Stimulated activated naive CD4-positive, alpha-beta T cell (primary cell): Measurements from ENCODE around the gene DAG1.
A peak's percentile ranks its signal among the peaks of the same experiment; 100 is the strongest.

Source experiments
- DNase-seq, 6 experiments: peaks; one replicate each; lab custom pipeline; 2025; lab: John Stamatoyannopoulos, UW

Gene DAG1

DNA sequence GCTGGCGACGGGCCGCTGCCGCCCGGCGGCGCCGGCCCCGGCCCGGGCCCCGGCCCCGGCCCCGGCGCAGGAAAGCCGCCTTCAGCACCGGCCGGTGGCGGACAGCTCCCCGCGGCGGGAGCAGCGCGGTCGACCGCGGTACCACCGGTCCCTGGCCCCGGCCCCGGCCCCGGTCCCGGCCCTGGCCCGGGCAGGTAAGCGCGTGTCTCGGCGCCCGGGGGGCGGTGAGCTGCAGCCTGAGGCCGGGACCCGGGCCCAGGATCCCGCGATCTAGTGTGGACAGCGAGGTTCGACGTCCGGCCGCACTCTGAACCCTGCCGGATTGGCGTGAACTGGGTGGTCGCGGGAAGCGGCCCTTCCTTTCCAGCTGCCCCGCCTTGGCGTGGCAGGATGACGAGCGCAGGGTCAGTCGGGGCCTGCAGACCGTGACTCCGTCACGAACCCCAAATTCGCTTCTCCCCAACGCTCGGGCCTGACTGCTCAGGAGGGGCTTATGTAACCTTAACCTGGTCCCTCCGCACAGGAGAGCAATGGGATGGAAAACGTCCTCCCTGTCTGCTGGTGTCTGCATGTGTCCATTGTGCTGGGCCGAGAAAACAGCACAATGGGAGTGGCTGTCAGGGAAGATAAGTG is 84.7 kb downstream of the DAG1 start:
- peak; percentile 37 to 73 (median 64) for DNase-seq

DNA sequence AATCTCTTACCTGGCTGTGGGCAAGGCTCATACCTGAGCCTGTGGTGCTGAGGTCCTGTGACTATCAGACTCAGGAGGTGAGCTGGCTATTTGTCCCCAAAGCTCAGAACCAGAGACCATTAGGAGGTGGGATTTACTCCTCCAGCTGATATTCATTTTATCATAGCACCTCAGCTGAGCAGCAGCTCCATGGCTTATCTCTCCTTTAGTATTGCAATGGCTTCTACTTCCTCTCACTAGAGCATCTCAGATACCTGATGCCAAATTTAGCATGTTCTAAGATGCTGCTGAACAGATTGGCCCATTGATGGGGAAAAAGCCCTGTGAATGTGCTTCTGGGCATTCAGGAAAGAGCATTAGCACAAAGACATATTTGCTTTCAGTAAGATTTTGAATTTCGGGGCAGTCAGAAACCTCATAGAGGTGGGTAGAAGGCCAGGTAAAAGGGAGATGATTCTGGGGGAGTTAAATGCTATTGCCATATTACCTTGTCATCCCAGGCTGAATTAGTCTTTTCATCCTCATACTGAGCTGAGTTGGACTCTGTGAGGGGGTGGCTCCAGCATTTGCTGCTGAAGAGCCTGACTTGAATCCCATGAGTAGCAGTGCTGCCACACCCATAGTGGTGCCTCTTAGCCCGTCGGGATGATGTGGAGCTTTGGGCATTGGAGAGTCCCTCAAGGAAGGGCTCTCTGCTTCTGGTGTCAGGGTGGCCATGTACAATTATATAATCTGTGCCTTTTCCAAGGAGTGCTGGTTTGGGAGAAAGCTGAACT is 86.6 kb downstream of the DAG1 start:
- DNase-seq, result no peak

DNA sequence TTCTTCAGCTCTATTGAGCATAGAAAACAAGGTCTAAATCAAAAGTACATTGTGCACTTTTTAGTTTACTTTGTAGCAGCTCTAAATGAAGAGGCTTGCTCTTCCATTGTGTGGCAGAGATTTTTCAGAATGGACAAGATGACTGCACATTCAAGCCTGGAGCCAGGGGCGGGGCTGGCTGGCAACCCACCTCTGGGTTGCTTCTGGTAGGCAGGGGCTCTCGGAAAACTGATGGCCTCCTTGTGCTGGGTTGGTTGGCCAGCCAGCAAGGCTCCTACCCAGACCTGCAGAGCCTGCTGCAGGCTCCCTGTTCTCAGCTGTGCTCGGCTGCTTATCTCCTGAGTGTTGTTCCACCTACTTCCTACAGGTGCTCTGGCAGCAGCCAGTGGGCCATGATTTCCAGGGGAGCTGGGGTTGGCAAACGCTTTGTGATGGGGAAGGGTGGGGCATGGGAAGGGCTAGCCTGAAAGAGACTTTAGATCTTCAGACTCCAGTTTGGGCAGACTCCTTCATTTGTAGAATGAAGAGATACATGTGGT is 93.0 kb downstream of the DAG1 start:
- DNase-seq, result no peak

DNA sequence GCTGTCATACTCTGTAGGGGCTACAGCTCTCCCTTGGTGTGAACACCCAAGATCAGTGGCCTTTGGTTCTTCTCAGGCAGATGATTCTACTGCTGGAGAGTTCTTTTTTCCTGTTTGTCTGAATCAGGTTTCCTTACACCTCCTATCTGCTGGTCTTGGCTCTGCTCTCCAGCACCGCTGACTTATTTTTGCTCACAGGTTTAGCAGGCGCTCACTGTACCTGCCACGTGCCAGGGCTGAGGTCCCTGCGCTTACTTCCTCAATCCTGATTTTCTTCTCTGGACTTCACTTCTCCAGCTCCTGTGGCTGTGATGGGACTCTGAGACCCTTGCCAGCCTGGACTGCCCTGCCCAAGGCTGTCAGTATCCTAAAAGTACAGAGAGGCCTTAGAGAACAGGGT is 93.7 kb downstream of the DAG1 start:
- no peak for DNase-seq

DNA sequence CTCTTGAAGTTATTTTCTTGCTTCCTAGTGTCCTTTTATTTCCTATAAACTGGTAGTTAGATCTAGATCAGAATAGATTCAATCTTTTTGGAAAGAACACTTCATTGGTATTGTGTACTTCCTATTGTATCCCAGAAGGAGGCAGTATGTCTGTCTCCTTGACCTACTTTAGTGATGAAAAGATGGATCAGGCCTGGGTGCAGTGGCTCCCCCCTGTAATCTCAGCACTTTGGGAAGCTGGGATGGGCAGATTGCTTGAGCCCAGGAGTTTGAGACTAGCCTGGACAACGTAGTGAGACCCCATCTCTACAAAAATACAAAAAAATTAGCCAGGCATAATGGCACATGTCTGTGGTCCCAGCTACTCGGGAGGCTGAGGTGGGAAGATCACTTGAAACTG is 96.2 kb downstream of the DAG1 start:
- DNase-seq, result no peak

DNA sequence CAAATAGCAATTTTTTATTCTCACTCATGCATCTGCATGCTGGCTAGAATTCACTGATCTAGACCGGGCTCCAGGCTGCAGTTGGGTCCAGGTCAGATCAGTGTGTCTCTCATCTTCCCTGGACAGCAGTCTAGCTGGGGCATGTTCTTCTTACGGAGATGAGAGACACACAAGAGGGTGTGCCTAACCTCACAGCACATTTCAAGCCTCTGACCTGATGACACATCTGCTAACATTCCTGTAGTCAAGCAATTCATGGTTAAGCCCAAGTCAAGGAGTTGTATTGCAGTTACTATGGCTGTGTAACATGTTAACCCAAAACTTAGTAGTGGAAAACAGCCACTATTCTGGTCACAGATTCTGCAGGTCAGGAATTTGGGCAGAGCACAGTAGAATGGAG is 97.3 kb downstream of the DAG1 start:
- no peak for DNase-seq

DNA sequence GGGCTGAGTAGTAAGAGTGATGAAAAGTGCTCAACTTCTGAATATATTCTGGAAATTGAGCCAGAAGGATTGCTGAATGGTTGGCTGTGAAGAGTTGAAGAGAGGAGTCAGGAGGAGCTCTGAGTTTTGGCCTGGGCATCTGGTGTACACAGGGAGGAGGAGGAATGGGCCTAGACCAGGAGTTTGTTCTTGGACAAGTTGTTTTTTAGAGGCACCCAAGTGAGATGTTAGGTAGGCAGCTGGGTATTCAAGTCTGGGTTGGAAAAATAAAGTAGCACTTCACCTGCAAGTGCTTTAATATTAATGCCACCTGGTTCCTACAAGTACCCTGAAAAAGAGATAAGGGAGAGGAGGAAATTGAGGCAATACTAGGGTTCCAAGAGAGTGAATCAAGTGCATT is 98.9 kb downstream of the DAG1 start:
- DNase-seq, result no peak

DNA sequence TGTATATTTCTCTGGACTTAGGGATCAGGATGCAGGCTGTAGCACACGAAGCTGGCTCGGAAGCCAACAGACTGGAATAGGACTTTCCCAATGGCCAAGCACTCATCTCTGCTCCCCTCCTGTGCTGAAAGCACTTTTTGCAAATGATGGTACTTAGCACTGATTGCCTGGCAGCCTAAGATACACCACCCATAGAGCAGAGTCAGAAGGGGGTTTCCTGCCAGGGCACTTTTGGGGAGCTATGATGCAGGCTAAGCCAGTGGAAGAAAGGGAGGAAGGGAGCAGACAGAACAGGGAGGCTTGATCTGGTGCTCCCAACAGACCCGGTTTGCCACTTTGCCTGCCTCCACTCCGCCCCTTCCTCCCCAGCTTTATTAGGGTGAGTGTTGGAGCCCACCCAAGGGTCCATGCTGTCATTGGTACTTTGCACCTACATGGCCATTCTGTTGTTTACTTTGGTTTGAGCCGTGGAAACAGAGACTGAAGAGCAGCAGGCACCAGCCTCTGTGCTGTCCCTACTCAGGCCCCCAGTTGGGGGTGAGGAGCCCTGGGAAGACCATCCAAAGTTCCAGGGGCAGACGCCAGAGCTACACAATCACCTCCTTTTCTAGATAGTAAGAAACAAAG is 100.1 kb downstream of the DAG1 start:
- no peak for DNase-seq

DNA sequence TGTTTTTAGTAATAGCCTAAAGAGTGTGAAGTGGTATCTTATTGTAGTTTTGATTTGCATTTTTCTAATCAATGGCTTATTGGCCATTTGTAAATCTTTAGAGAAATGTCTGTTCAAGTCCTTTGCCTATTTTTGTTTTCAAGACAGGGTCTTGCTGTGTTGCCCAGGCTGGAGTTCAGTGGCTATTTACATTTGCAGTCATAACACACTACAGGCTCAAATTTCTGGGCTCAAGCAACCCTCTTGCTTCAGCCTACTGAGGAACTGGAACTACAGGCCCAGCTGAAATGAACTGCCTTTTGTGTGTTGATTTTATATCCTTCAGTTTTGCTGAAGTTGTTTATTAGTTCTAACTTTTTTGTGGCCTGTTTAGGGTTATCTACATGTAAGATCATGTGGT is 112.1 kb downstream of the DAG1 start:
- no peak for DNase-seq
